Liver (tissue), 3 donors: ENCODE data around the gene CEP162.

Source experiments
- CTCF ChIP-seq: fragments of 150-350 bp; IDR thresholded peaks from 2 replicates; pipeline ENCODE4 v1.5.1; 2017; ENCODE audit warnings: improper control_type of control experiment, low read depth, low read length; ENCODE audit not compliant: missing input control
- FOXA2 ChIP-seq: IDR thresholded peaks from 2 replicates; pipeline ENCODE4 v1.6.1; 2016; ENCODE audit warnings: antibody characterized with exemption
- HNF4G ChIP-seq: IDR thresholded peaks from 2 replicates; pipeline ENCODE4 v1.6.1; 2016; ENCODE audit warnings: antibody characterized with exemption
- JUND ChIP-seq, 2 donors: IDR thresholded peaks; 2 replicates each; pipeline ENCODE4 v1.6.1; 2016; ENCODE audit warnings: antibody characterized with exemption in 2 of 2
- REST ChIP-seq: IDR thresholded peaks from 2 replicates; pipeline ENCODE4 v1.6.1; 2016; ENCODE audit warnings: antibody characterized with exemption, mild to moderate bottlenecking
- RXRA ChIP-seq, 2 donors: IDR thresholded peaks; 2 replicates each; pipeline ENCODE4 v1.6.1; 2017 to 2018; ENCODE audit warnings: antibody characterized with exemption in 2 of 2, mild to moderate bottlenecking in 1 of 2
- SP1 ChIP-seq: IDR thresholded peaks from 2 replicates; pipeline ENCODE4 v1.6.1; 2018; ENCODE audit warnings: antibody characterized with exemption, mild to moderate bottlenecking
- YY1 ChIP-seq: IDR thresholded peaks from 2 replicates; pipeline ENCODE4 v1.6.1; 2016; ENCODE audit warnings: antibody characterized with exemption, mild to moderate bottlenecking
- TF ChIP-seq, protein P1 (sequence below): IDR thresholded peaks from 2 replicates; pipeline ENCODE4 v1.6.1; 2016; ENCODE audit warnings: antibody characterized with exemption
- TF ChIP-seq, protein P2 (sequence below): IDR thresholded peaks from 2 replicates; pipeline ENCODE4 v1.6.1; 2016; ENCODE audit warnings: antibody characterized with exemption
- donor health status: healthy.
- donor health status: healthy.

DNA sequence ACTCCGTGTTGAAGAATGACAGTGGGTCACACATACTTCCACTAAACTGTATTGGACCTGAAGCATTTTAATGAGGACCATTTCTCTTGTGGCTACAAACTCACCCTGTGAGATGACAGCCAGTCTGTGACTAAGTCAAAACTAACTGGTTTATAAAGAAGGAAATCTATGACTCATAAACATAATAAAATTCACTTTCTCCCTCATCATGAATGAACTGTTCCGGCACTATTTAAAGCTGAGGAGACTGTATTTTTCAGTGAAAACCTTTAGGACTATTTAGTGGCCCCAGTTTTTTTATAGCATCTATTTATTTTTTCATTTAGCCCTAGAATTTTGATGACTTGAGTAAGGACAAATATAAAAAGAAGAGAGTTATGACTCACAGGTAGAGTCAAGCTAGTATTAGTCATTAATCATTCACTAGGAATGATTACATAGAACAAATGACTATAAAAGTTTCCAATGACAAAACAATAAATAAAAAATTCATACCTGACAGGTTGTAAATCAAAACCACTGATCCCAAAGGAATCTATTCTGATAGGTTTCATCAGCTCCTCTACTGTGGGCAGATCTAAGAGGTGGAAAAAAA is 34.2 kb downstream of the CEP162 start:
- no peak for TF ChIP-seq CTCF
- TF ChIP-seq, protein P1, sequence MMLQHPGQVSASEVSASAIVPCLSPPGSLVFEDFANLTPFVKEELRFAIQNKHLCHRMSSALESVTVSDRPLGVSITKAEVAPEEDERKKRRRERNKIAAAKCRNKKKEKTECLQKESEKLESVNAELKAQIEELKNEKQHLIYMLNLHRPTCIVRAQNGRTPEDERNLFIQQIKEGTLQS = no peak
- no peak for TF ChIP-seq SP1
- TF ChIP-seq JUND (IDR thresholded peaks at IDR 0.05) = no peak
- no peak for TF ChIP-seq REST
- no peak for TF ChIP-seq FOXA2
- TF ChIP-seq, protein P2, sequence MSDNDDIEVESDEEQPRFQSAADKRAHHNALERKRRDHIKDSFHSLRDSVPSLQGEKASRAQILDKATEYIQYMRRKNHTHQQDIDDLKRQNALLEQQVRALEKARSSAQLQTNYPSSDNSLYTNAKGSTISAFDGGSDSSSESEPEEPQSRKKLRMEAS = no peak
- TF ChIP-seq RXRA (IDR thresholded peaks at IDR 0.05) = no peak
- no peak for TF ChIP-seq HNF4G
- TF ChIP-seq YY1 = no peak
